Left ventricle myocardium inferior (tissue), 1 donor: ENCODE results near the gene RANBP2. TPM values are rescaled to one million over a fixed set of nuclear protein-coding genes. Genes with fewer than 3 reads are reported as not detected.

Experiments
- DNase-seq: peaks from one replicate; pipeline ENCODE4 v3.0.0-alpha.2; 2020
- H3K27ac ChIP-seq: fragments of 200-600 bp; replicated peaks from 2 replicates; pipeline ENCODE4 v1.8.0; 2021
- H3K27me3 ChIP-seq: fragments of 200-600 bp; 2 replicates; pipeline ENCODE4 v1.8.0; 2021; ENCODE audit warnings: low read depth
- H3K36me3 ChIP-seq: fragments of 200-600 bp; 2 replicates; pipeline ENCODE4 v1.8.0; 2021
- H3K4me1 ChIP-seq: fragments of 200-600 bp; 2 replicates; pipeline ENCODE4 v1.8.0; 2021
- H3K4me3 ChIP-seq: fragments of 200-600 bp; 2 replicates; pipeline ENCODE4 v1.8.0; 2021; ENCODE audit warnings: mild to moderate bottlenecking, moderate library complexity
- H3K9me3 ChIP-seq: fragments of 200-600 bp; replicated peaks from 2 replicates; pipeline ENCODE4 v1.8.0; 2021
- CTCF ChIP-seq: fragments of 200-600 bp; IDR thresholded peaks from 2 replicates; pipeline ENCODE4 v1.8.0; 2021; ENCODE audit warnings: antibody characterized with exemption, mild to moderate bottlenecking, borderline replicate concordance
- intact Hi-C: fragments of 100-400 bp; cut with micrococcal nuclease; formaldehyde crosslinking; loops from one replicate; pipeline ENCODE4 v1.11.0; 2022
- total RNA-seq: library from RNA; stranded (reverse); fragmentation: NEBNext Ultra II Directional; extraction: Animal tissue kit (Norgen Biotek cat#: 25700); gene quantifications from one replicate; pipeline ENCODE4 v1.2.1, GENCODE V29; 2021
- donor health status: DM: no; HTN: yes; CAD: no; lungs with severe emphysema.

Gene RANBP2
- total RNA-seq, 1 donor from 2014 or later = 48.0 TPM

- no peak overlapping the region for H3K4me3 ChIP-seq
- no peak overlapping the region for H3K27ac ChIP-seq
- H3K9me3 ChIP-seq = peaks cover 14% of the 10 kb centered on the region
- DNase-seq = no peak
- peaks cover 10% of the 10 kb centered on the region for H3K36me3 ChIP-seq
- TF ChIP-seq CTCF = no peak
- no peaks in the 10 kb centered on the region for H3K27me3 ChIP-seq
- intact Hi-C loops = no loop called here
- no peaks in the 10 kb centered on the region for H3K4me1 ChIP-seq
Measured at GRCh38 chr2:108824316-108825070, 105.2 kb downstream of the RANBP2 start.

- no peak for TF ChIP-seq CTCF
- H3K27ac ChIP-seq = no peak overlapping the region
- H3K27me3 ChIP-seq = no peaks in the 10 kb centered on the region
- H3K4me3 ChIP-seq = no peak overlapping the region
- no peaks in the 10 kb centered on the region for H3K4me1 ChIP-seq
- intact Hi-C loops = no loop called here
- peaks cover 6% of the 10 kb centered on the region for H3K9me3 ChIP-seq
- DNase-seq = no peak
- H3K36me3 ChIP-seq = peaks cover 2% of the 10 kb centered on the region
Measured at GRCh38 chr2:108825254-108825653, 106.0 kb downstream of the RANBP2 start.

GRCh38 chr2:108825736-108826135 lies 106.5 kb downstream of the RANBP2 start:
- no peaks in the 10 kb centered on the region for H3K4me1 ChIP-seq
- DNase-seq = no peak
- peaks cover 1% of the 10 kb centered on the region for H3K9me3 ChIP-seq
- H3K27me3 ChIP-seq = no peaks in the 10 kb centered on the region
- intact Hi-C loops = no loop called here
- H3K4me3 ChIP-seq = no peak overlapping the region
- H3K27ac ChIP-seq = no peak overlapping the region
- H3K36me3 ChIP-seq = no peaks in the 10 kb centered on the region
- TF ChIP-seq CTCF = no peak

GRCh38 chr2:108829578-108830310 lies 110.5 kb downstream of the RANBP2 start:
- intact Hi-C loops = no loop called here
- no peak for DNase-seq
- Histone ChIP-seq H3K27ac (no peak overlapping the region), H3K9me3 (no peaks in the 10 kb centered on the region), H3K4me1 (no peaks in the 10 kb centered on the region), H3K27me3 (no peaks in the 10 kb centered on the region), H3K4me3 (no peak overlapping the region), H3K36me3 (no peaks in the 10 kb centered on the region)
- TF ChIP-seq CTCF = no peak

GRCh38 chr2:108833219-108833618 lies 113.9 kb downstream of the RANBP2 start:
- Histone ChIP-seq H3K27me3 (no peaks in the 10 kb centered on the region), H3K4me3 (no peak overlapping the region), H3K27ac (no peak overlapping the region), H3K36me3 (no peaks in the 10 kb centered on the region), H3K9me3 (peaks cover 12% of the 10 kb centered on the region), H3K4me1 (no peaks in the 10 kb centered on the region)
- intact Hi-C loops = no loop called here
- TF ChIP-seq CTCF = no peak
- DNase-seq = no peak
